Measurements from ENCODE around the gene HSPB8. TPM values are rescaled to one million over a fixed set of nuclear protein-coding genes. Genes with fewer than 3 reads are reported as not detected.
A peak's percentile ranks its signal among the peaks of the same experiment; 100 is the strongest.

Gene HSPB8
- total and polyA plus RNA-seq, 12 donors: 4.0 to 27.8 (median 13.2) TPM

DNA sequence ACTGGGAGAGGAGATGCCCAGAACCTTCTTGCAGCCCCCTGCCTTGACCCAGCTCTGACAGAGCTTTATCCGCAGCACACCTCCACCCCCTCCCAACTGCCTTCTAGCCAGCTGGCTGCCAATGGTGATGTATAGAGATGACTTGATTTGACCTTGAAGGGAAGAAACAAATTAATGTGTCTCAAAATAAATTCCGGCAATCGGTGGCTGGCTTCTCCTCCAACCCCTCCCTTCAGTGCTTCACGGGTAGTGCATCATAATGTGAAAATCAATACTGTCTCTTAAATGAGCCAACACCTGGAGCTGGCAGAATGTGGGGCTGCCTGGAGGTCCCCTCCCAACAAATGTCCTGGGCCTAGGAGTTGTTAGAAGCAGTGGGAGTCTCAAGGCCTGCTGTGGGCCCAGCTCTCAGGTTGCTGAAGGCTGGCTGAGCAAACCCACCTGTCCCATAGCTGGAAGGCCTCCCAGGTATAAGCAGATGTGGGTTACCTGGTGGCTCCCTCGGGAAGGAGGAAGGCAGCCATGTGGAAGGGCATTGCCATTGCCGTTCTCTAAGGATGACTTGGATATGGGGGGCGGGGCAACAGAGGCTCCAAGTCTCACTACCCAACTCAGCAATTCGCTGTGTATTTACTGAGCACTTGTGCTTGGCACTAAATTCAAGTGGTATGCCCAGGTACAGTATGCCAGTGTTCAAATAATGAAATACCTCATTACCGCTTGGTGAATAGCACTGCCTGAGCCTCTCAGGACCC is 23.2 kb downstream of the HSPB8 start:
- Histone ChIP-seq H3K27ac (no peak overlapping the region), H3K36me3 (replicated peaks in 1 of 2) (no peaks in the 10 kb centered on the region), H3K9me3 (replicated peaks in 1 of 3) (no peaks in the 10 kb centered on the region), H3K4me1 (replicated peaks in 1 of 2) (no peaks in the 10 kb centered on the region), H3K27me3 (no peaks in the 10 kb centered on the region), H3K4me3 (no peak overlapping the region)
- no peak for DNase-seq
- intact Hi-C loops (cut with DNase I): no loop called here
- WGBS, 4 donors: 51 to 75% (median 68%) methylated on average over 7 to 9 of the region's 9 CpGs
- TF ChIP-seq, protein P1, sequence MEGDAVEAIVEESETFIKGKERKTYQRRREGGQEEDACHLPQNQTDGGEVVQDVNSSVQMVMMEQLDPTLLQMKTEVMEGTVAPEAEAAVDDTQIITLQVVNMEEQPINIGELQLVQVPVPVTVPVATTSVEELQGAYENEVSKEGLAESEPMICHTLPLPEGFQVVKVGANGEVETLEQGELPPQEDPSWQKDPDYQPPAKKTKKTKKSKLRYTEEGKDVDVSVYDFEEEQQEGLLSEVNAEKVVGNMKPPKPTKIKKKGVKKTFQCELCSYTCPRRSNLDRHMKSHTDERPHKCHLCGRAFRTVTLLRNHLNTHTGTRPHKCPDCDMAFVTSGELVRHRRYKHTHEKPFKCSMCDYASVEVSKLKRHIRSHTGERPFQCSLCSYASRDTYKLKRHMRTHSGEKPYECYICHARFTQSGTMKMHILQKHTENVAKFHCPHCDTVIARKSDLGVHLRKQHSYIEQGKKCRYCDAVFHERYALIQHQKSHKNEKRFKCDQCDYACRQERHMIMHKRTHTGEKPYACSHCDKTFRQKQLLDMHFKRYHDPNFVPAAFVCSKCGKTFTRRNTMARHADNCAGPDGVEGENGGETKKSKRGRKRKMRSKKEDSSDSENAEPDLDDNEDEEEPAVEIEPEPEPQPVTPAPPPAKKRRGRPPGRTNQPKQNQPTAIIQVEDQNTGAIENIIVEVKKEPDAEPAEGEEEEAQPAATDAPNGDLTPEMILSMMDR (IDR thresholded peaks at IDR 0.05): no peak
- TF ChIP-seq POLR2A (IDR thresholded peaks at IDR 0.05): no peak

DNA sequence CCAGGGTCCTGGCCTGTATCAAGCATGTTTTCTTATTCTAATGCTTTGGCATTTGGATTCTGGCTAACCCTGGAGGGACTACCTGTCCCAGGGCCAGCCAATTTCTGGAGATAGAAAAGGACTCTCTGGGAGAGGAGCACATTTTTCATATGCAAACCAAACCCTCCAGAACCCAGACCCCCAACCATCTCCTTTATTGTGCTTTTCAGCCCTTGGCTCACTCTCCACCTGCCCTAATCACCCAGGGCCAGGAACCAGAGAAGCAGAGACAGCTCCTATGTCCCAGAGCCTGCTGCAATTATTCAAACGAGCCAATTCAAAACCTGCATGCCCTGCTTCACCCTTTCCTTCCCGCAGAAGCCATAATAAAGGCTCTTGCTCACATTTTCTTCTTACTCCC is 23.8 kb downstream of the HSPB8 start:
- no peak for DNase-seq
- Histone ChIP-seq H3K36me3 (replicated peaks in 1 of 2) (no peaks in the 10 kb centered on the region), H3K27me3 (no peaks in the 10 kb centered on the region), H3K4me3 (no peak overlapping the region), H3K27ac (no peak overlapping the region), H3K9me3 (replicated peaks in 1 of 3) (no peaks in the 10 kb centered on the region), H3K4me1 (replicated peaks in 1 of 2) (no peaks in the 10 kb centered on the region)
- TF ChIP-seq, protein P1 (IDR thresholded peaks at IDR 0.05): no peak
- TF ChIP-seq POLR2A (IDR thresholded peaks at IDR 0.05): no peak
- 34 to 42% (median 36%) methylated on average over 2 of the region's 2 CpGs for WGBS, 4 donors
- intact Hi-C loops (cut with DNase I): no loop called here

DNA sequence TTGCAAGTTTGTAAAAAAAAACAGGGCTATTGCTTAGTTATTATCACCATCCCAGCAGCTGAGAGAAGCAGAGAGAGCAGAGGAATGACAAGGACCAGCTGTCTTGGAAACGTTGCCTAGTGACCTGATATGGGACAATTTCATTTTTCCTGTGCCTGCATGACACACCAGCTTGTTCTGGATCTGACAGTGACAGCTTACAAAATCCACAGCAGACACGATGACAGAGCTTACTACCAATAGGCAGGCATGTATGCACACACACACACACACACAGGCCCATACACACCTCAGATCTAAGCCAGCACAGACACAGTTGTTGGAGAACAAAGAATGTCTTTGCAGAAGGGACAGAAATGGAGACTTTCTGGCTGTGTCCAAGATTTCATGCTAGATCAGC is 25.4 kb downstream of the HSPB8 start:
- Histone ChIP-seq H3K9me3 (replicated peaks in 1 of 3) (no peaks in the 10 kb centered on the region), H3K4me3 (no peak overlapping the region), H3K27ac (peak overlapping the region in 1 of 5 donors; percentile 55), H3K4me1 (replicated peaks in 1 of 2) (no peaks in the 10 kb centered on the region), H3K36me3 (replicated peaks in 1 of 2) (no peaks in the 10 kb centered on the region), H3K27me3 (no peaks in the 10 kb centered on the region)
- TF ChIP-seq, protein P1 (IDR thresholded peaks at IDR 0.05): no peak
- no peak for TF ChIP-seq POLR2A (IDR thresholded peaks at IDR 0.05)
- WGBS, 4 donors: 38 to 70% (median 39%) methylated on average over 2 of the region's 2 CpGs
- intact Hi-C loops (cut with DNase I): no loop called here
- DNase-seq: peak in 2 of 7 donors; percentile 5 to 62

DNA sequence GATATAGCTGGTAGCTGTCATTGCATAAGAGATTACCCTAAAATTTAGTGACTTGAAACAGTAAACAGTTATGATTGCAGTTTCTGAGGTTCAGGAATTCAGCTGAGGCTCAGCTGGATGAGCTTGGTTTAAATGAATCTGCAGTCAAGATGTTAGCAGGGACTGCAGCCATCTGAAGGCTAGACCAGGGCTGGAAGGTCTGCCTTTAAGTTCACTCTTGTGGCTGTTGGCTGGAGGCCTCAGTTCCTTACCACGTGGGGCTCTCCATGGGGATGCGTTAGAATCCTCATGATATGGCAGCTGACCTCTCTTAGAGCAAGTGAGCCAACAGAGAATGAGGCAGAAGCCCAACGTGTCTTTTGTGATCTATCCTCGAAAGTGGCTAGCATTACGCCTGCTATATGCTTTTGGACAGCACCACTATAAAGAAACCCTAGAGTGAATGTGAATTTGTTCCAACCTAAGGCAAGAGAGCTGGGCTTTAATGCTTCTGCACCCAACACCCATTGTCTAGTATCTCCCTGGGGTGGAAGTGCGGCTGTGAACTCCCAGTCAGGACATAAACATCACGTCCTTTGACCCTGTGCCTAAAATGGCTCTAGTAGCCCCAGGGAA is 26.0 kb downstream of the HSPB8 start:
- no peak for TF ChIP-seq POLR2A (IDR thresholded peaks at IDR 0.05)
- TF ChIP-seq, protein P1 (IDR thresholded peaks at IDR 0.05): no peak
- Histone ChIP-seq H3K4me1 (replicated peaks in 1 of 2) (no peaks in the 10 kb centered on the region), H3K27ac (peak overlapping the region in 1 of 5 donors; percentile 55), H3K36me3 (replicated peaks in 1 of 2) (no peaks in the 10 kb centered on the region), H3K27me3 (no peaks in the 10 kb centered on the region), H3K4me3 (no peak overlapping the region), H3K9me3 (replicated peaks in 1 of 3) (no peaks in the 10 kb centered on the region)
- intact Hi-C loops (cut with DNase I): no loop called here
- WGBS, 4 donors: 65 to 75% (median 67%) methylated on average over 3 to 7 of the region's 7 CpGs
- peak in 1 of 7 donors; percentile 37 for DNase-seq
